Colonic mucosa (tissue), 4 donors: ENCODE data around the gene FHOD3. TPM values are rescaled to one million over a fixed set of nuclear protein-coding genes. Genes with fewer than 3 reads are reported as not detected.

Experiments used
- DNase-seq: peaks from one replicate; pipeline ENCODE4 v3.0.0-alpha.2; 2020
- H3K27ac ChIP-seq: fragments of 200-600 bp; one replicate; pipeline ENCODE4 v1.8.0; 2021
- H3K27me3 ChIP-seq: fragments of 200-600 bp; one replicate; pipeline ENCODE4 v1.8.0; 2021
- H3K36me3 ChIP-seq: fragments of 200-600 bp; one replicate; pipeline ENCODE4 v1.8.0; 2021
- H3K4me1 ChIP-seq: fragments of 200-600 bp; one replicate; pipeline ENCODE4 v1.8.0; 2021; ENCODE audit warnings: mild to moderate bottlenecking
- H3K4me3 ChIP-seq: fragments of 200-600 bp; one replicate; pipeline ENCODE4 v1.8.0; 2021
- H3K9ac ChIP-seq, 2 donors: one replicate each; pipeline ENCODE4 v1.7.0; 2013; ENCODE audit warnings: control low read depth in 2 of 2, low read depth in 2 of 2, low read length in 2 of 2
- H3K9me3 ChIP-seq: fragments of 200-600 bp; one replicate; pipeline ENCODE4 v1.8.0; 2021
- CTCF ChIP-seq: fragments of 200-600 bp; IDR thresholded peaks from one replicate; pipeline ENCODE4 v1.8.0; 2022; ENCODE audit warnings: antibody characterized with exemption, mild to moderate bottlenecking
- intact Hi-C: fragments of 100-400 bp; cut with DNase I; formaldehyde crosslinking; loops from one replicate; pipeline ENCODE4 v1.14.1; 2022
- total RNA-seq, 2 donors: library from RNA; stranded (reverse); fragmentation: NEBNext Ultra II Directional in 1 of 2; extraction: Animal tissue kit (Norgen Biotek cat#: 25700) in 1 of 2; gene quantifications; one replicate each; pipeline ENCODE4 v1.2.1, GENCODE V29; 2021
- donor health status: healthy.
- donor health status: DM: no; HTN: no; CAD: no.
- donor health status: DM: no; HTN: no; CAD: no.

The FHOD3 gene
- total RNA-seq, 2 donors from 2014 or later = 2.5 to 4.1 TPM

GRCh38 chr18:36415171-36415570 lies 117.7 kb downstream of the FHOD3 start:
- H3K9ac ChIP-seq = no peak overlapping the region
- no peak overlapping the region for H3K27ac ChIP-seq
- no peaks in the 10 kb centered on the region for H3K9me3 ChIP-seq
- no peak overlapping the region for H3K4me3 ChIP-seq
- H3K27me3 ChIP-seq = no peaks in the 10 kb centered on the region
- no peak for TF ChIP-seq CTCF
- intact Hi-C loops = loop anchor here (10.0 kb wide), 1 partner anchor 120 kb away; the partner anchor contains the start of gene FHOD3
- no peaks in the 10 kb centered on the region for H3K4me1 ChIP-seq
- H3K36me3 ChIP-seq = no peaks in the 10 kb centered on the region
- no peak for DNase-seq

- Histone ChIP-seq H3K4me1 (no peaks in the 10 kb centered on the region), H3K9ac (no peak overlapping the region), H3K27ac (no peak overlapping the region), H3K9me3 (no peaks in the 10 kb centered on the region), H3K36me3 (no peaks in the 10 kb centered on the region), H3K4me3 (no peak overlapping the region), H3K27me3 (no peaks in the 10 kb centered on the region)
- intact Hi-C loops = loop anchor here (10.0 kb wide), 1 partner anchor 121 kb away; the partner anchor contains the start of gene FHOD3
- no peak for TF ChIP-seq CTCF
- DNase-seq = no peak
Measured at GRCh38 chr18:36415625-36416024, 118.1 kb downstream of the FHOD3 start.

- Histone ChIP-seq H3K27ac (no peak overlapping the region), H3K9ac (no peak overlapping the region), H3K4me1 (no peaks in the 10 kb centered on the region), H3K36me3 (no peaks in the 10 kb centered on the region), H3K9me3 (no peaks in the 10 kb centered on the region), H3K27me3 (no peaks in the 10 kb centered on the region), H3K4me3 (no peak overlapping the region)
- no peak for DNase-seq
- intact Hi-C loops = loop anchor here (10.0 kb wide), 1 partner anchor 125 kb away; the partner anchor contains the start of gene FHOD3
- no peak for TF ChIP-seq CTCF
Measured at GRCh38 chr18:36419188-36419899, 121.8 kb downstream of the FHOD3 start.

GRCh38 chr18:36419900-36420531 lies 122.5 kb downstream of the FHOD3 start:
- no peak for TF ChIP-seq CTCF
- no peak overlapping the region for H3K27ac ChIP-seq
- DNase-seq = no peak
- intact Hi-C loops = loop anchor here (10.0 kb wide), 1 partner anchor 125 kb away; the partner anchor contains the start of gene FHOD3
- H3K36me3 ChIP-seq = no peaks in the 10 kb centered on the region
- H3K4me3 ChIP-seq = no peak overlapping the region
- no peak overlapping the region for H3K9ac ChIP-seq
- H3K4me1 ChIP-seq = no peaks in the 10 kb centered on the region
- no peaks in the 10 kb centered on the region for H3K9me3 ChIP-seq
- H3K27me3 ChIP-seq = no peaks in the 10 kb centered on the region

- Histone ChIP-seq H3K9me3 (no peaks in the 10 kb centered on the region), H3K4me3 (no peak overlapping the region), H3K36me3 (no peaks in the 10 kb centered on the region), H3K27me3 (no peaks in the 10 kb centered on the region), H3K4me1 (no peaks in the 10 kb centered on the region), H3K9ac (no peak overlapping the region), H3K27ac (no peak overlapping the region)
- no peak for TF ChIP-seq CTCF
- DNase-seq = no peak
- intact Hi-C loops = no loop called here
Measured at GRCh38 chr18:36420826-36421225, 123.3 kb downstream of the FHOD3 start.
